Tibial artery (tissue), 4 donors: ENCODE measurements around the gene CYP24A1.

Source experiments
- DNase-seq, 2 donors: peaks; one replicate each; pipeline ENCODE4 v3.0.0-alpha.2; 2019
- H3K27ac ChIP-seq, 2 donors: fragments of 200-600 bp; sonication (generic) in 1 of 2; 1 replicate in 1 of 2; 2 replicates in 1 of 2; pipeline ENCODE4 v1.5.1; 2018 to 2019; ENCODE audit warnings: mild to moderate bottlenecking in 1 of 2
- H3K27me3 ChIP-seq, 2 donors: fragments of 200-600 bp; sonication (generic) in 1 of 2; one replicate each; pipeline versions ENCODE4 v1.5.1 to v1.6.0; 2016 to 2019
- H3K36me3 ChIP-seq, 3 donors: fragments of 200-600 bp; sonication (generic) in 2 of 3; one replicate each; pipeline ENCODE4 v1.5.1; 2016 to 2019; ENCODE audit warnings: mild to moderate bottlenecking in 2 of 3
- H3K4me1 ChIP-seq, 4 donors: fragments of 200-600 bp; sonication (generic) in 2 of 4; 1 replicate in 3 of 4; 2 replicates in 1 of 4; pipeline ENCODE4 v1.5.1; 2016 to 2019
- H3K4me3 ChIP-seq, 2 donors: fragments of 200-600 bp; sonication (generic) in 1 of 2; 1 replicate in 1 of 2; 2 replicates in 1 of 2; pipeline ENCODE4 v1.5.1; 2018 to 2019; ENCODE audit warnings: mild to moderate bottlenecking in 2 of 2
- H3K9me3 ChIP-seq, 3 donors: fragments of 200-600 bp; sonication (generic) in 1 of 3; one replicate each; pipeline ENCODE4 v1.5.1; 2016 to 2019
- intact Hi-C: fragments of 100-400 bp; cut with DNase I; formaldehyde crosslinking; loops from one replicate; pipeline ENCODE4 v1.15.0; 2023; ENCODE audit warnings: low total_unique reads
- TF ChIP-seq, protein P1 (sequence below), 2 experiments: fragments of 200-600 bp in 1 of 2; fragments of 450-650 bp in 1 of 2; IDR thresholded peaks; one replicate each; pipeline ENCODE4 v1.5.1; 2017 to 2019; ENCODE audit warnings: antibody characterized with exemption in 2 of 2, mild to moderate bottlenecking in 1 of 2, moderate library complexity in 1 of 2

The CYP24A1 gene

DNA sequence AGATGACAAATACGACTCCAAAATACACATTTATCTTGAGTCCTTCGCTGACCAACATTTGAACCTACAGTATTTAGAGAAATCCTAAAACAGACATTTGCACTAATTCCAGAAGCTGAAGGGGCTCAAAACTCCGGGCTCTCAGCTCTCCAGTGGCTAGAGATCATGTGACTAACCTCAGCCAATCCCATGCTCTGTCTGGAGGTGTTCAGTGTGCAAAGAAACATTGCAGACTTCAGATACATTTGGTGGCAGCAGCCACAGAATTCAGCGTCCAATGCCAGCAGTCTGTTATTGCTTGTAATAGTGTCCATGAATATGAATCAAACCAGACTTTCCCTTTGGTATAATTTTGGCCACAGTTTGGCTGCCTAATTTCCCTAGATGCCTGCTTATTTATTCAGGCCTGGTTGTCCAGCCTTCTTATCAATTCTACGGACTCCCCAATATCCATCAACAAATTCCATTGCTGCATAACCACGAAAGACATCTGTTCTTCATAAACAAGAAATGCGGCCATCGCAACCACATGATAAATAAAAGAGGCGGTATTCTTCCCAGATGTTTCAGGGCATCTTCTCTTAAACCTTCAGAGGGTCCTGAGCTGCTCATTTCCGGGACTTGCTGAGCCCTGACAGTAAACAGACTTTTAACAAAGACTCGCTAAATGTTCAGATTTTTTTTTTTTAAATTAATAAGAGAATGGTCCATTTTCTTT is 14.5 kb upstream of the CYP24A1 start:
- Histone ChIP-seq H3K36me3 (no peaks in the 10 kb centered on the region), H3K4me1 (no peaks in the 10 kb centered on the region), H3K27me3 (peaks cover 0 to 22% of the 10 kb centered on the region in 2 donors), H3K4me3 (no peak overlapping the region), H3K27ac (no peak overlapping the region), H3K9me3 (no peaks in the 10 kb centered on the region)
- TF ChIP-seq, protein P1, sequence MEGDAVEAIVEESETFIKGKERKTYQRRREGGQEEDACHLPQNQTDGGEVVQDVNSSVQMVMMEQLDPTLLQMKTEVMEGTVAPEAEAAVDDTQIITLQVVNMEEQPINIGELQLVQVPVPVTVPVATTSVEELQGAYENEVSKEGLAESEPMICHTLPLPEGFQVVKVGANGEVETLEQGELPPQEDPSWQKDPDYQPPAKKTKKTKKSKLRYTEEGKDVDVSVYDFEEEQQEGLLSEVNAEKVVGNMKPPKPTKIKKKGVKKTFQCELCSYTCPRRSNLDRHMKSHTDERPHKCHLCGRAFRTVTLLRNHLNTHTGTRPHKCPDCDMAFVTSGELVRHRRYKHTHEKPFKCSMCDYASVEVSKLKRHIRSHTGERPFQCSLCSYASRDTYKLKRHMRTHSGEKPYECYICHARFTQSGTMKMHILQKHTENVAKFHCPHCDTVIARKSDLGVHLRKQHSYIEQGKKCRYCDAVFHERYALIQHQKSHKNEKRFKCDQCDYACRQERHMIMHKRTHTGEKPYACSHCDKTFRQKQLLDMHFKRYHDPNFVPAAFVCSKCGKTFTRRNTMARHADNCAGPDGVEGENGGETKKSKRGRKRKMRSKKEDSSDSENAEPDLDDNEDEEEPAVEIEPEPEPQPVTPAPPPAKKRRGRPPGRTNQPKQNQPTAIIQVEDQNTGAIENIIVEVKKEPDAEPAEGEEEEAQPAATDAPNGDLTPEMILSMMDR (IDR thresholded peaks at IDR 0.05): no peak
- no peak for DNase-seq
- intact Hi-C loops: no loop called here

DNA sequence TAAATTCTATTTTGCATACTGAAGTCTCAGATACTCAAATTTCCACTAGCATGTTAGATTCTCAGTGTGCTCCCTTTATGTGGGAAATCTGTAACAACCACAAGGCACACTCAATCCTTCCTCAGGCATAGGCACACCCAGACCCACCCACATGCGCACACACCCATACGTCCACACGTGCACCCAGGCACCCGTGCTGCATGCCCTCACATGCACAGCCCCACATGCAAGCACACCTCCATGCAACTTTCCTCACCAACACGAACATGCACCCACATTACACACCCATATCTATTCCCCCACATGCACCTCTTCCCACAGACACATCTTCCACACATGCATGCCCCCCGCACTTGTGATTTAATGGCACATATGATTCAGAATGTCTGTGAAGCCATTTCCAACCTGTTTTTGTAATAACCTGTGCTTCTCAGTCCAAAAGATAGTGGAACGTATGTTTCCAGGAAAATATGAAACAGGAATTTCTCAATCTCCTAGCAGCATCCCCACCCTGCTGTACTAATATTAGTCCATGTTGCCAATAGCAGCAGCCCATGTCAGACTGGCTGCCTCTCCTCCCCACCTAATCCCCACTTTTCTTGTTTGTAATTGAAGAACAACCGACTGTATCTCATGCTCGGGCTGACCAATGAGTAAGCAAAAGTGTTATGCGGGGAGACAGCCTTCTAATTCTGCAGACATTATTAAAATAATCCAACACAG is 11.3 kb upstream of the CYP24A1 start:
- TF ChIP-seq, protein P1 (IDR thresholded peaks at IDR 0.05): no peak
- Histone ChIP-seq H3K36me3 (no peaks in the 10 kb centered on the region), H3K27ac (no peak overlapping the region), H3K27me3 (peaks cover 0 to 15% of the 10 kb centered on the region in 2 donors), H3K9me3 (no peaks in the 10 kb centered on the region), H3K4me1 (no peaks in the 10 kb centered on the region), H3K4me3 (no peak overlapping the region)
- intact Hi-C loops: no loop called here
- DNase-seq: no peak

DNA sequence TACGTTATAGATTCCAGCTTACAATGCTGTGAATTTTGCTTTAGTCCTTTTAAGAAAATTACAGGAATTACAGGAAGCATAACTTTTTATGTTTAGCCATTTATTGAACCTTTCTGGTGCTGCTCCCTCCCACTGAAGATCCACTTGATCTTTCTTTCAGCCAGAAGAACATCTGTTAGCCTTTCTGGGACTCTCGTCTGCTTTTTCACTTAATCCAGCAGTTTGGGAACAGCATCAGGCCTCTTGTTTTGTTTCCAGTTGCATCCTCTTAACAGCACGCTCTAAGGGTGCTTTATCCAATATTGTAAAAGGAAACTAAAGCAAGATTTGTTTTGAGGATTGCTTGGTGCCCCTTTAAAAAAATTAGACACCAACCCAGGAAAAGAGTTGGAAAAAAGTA is 10.3 kb upstream of the CYP24A1 start:
- Histone ChIP-seq H3K27ac (no peak overlapping the region), H3K27me3 (peaks cover 0 to 15% of the 10 kb centered on the region in 2 donors), H3K9me3 (no peaks in the 10 kb centered on the region), H3K36me3 (no peaks in the 10 kb centered on the region), H3K4me1 (no peaks in the 10 kb centered on the region), H3K4me3 (no peak overlapping the region)
- DNase-seq: no peak
- TF ChIP-seq, protein P1 (IDR thresholded peaks at IDR 0.05): no peak
- intact Hi-C loops: no loop called here

DNA sequence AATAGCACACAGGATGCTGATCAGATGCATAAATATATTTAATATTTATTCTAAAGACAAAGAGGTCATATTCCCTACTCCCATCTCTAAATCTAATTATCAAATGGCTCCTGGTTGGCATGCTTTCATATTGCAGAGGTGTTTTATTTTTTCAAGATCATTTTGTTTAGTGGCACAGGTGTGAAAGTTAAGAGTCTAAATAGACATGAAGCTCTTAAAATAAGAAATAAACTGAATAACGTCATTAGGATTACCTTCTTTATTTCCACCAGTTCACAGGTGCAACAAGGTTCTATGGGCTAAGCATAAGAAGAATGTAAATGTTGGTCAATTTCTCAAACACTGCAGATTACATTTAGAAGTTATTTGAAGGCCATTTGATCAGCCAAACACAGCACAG is 7.1 kb upstream of the CYP24A1 start:
- no peak overlapping the region for H3K27ac ChIP-seq
- TF ChIP-seq, protein P1 (IDR thresholded peaks at IDR 0.05): no peak

DNA sequence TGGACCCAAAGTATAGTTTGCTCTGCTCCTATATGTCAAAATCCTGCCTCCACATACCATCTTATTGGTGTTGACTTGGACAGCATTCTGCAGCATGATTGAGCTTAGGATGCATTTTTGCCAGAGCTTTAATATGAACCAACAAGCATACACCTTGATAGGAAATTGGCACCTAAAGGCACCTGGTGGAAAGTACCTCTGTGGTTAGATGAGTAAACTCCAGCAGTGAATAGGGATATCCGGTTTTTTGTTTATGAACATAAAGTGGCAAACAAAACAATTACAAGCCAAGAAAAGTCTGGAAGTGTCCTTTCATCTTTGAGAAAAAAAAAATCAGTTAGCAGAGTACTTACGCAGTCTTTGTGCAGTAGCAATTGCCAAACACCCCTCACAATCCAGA is 6.2 kb upstream of the CYP24A1 start:
- no peaks in the 10 kb centered on the region for H3K4me1 ChIP-seq
- H3K9me3 ChIP-seq: no peaks in the 10 kb centered on the region
- H3K4me3 ChIP-seq: no peak overlapping the region
- peaks cover 0 to 20% of the 10 kb centered on the region in 2 donors for H3K27me3 ChIP-seq
- TF ChIP-seq, protein P1 (IDR thresholded peaks at IDR 0.05): no peak
- no peak overlapping the region for H3K27ac ChIP-seq
- intact Hi-C loops: no loop called here
- no peak for DNase-seq
- H3K36me3 ChIP-seq: no peaks in the 10 kb centered on the region

More for the DNA sequence above, 7.1 kb upstream of the CYP24A1 start:
- intact Hi-C loops: no loop called here
- Histone ChIP-seq H3K4me1 (no peaks in the 10 kb centered on the region), H3K27me3 (peaks cover 0 to 20% of the 10 kb centered on the region in 2 donors), H3K36me3 (no peaks in the 10 kb centered on the region), H3K4me3 (no peak overlapping the region), H3K9me3 (no peaks in the 10 kb centered on the region)
- no peak for DNase-seq
